SK-N-SH treated with all-trans-retinoic acid at 6 μM for 48 hours (cell line): Measurements from ENCODE around the gene CD300C.

Source experiments
- ATAC-seq: fragments of 200-7000 bp; cut with Tn5 transposase; 3 replicates; pipeline ENCODE4 v1.9.1; 2020; ENCODE audit warnings: mild to moderate bottlenecking, moderate library complexity
- ARNTL ChIP-seq: fragments of 450-650 bp; formaldehyde crosslinking; IDR thresholded peaks from 2 replicates; pipeline ENCODE4 v1.5.0; 2020; ENCODE audit warnings: low read depth, mild to moderate bottlenecking, moderate library complexity, borderline replicate concordance
- ESRRG ChIP-seq: fragments of 250-450 bp; sonication (Bioruptor Pico); IDR thresholded peaks from 2 replicates; pipeline ENCODE4 v1.6.1; 2021; ENCODE audit warnings: mild to moderate bottlenecking
- ISL1 ChIP-seq: fragments of 250-450 bp; sonication (Bioruptor Pico); IDR thresholded peaks from 2 replicates; pipeline ENCODE4 v2.1.2; 2022; ENCODE audit warnings: mild to moderate bottlenecking, moderate library complexity
- OSR1 ChIP-seq: fragments of 250-450 bp; sonication (Bioruptor Pico); IDR thresholded peaks from 2 replicates; pipeline ENCODE4 v1.8.0; 2022; ENCODE audit warnings: moderate library complexity, mild to moderate bottlenecking, inconsistent platforms
- PPARA ChIP-seq: fragments of 250-450 bp; sonication (Bioruptor Pico); IDR thresholded peaks from 2 replicates; pipeline ENCODE4 v1.5.0; 2020; ENCODE audit warnings: mild to moderate bottlenecking, borderline replicate concordance
- RARB ChIP-seq: fragments of 250-450 bp; sonication (Bioruptor Pico); IDR thresholded peaks from 2 replicates; pipeline ENCODE4 v1.8.0; 2021; ENCODE audit warnings: mild to moderate bottlenecking, moderate library complexity
- SNAI2 ChIP-seq: fragments of 250-450 bp; sonication (Bioruptor Pico); IDR thresholded peaks from 2 replicates; pipeline ENCODE4 v1.5.0; 2020; ENCODE audit warnings: mild to moderate bottlenecking, moderate library complexity
- TOX ChIP-seq: fragments of 250-450 bp; sonication (Bioruptor Pico); IDR thresholded peaks from 2 replicates; pipeline ENCODE4 v1.8.0; 2021; ENCODE audit warnings: mild to moderate bottlenecking, moderate library complexity, borderline replicate concordance
- ZC3H10 ChIP-seq: fragments of 250-450 bp; sonication (Bioruptor Pico); IDR thresholded peaks from 2 replicates; pipeline ENCODE4 v1.5.1; 2021; ENCODE audit warnings: mild to moderate bottlenecking, moderate library complexity
- ZFP3 ChIP-seq: fragments of 250-450 bp; sonication (Bioruptor Pico); IDR thresholded peaks from 2 replicates; pipeline ENCODE4 v1.5.0; 2020; ENCODE audit warnings: mild to moderate bottlenecking, moderate library complexity
- ZFP30 ChIP-seq: fragments of 450-650 bp; formaldehyde crosslinking; IDR thresholded peaks from 2 replicates; pipeline ENCODE4 v1.5.0; 2022; ENCODE audit warnings: mild to moderate bottlenecking, moderate library complexity
- ZNF70 ChIP-seq: fragments of 450-650 bp; formaldehyde crosslinking; IDR thresholded peaks from 2 replicates; pipeline ENCODE4 v1.5.0; 2020; ENCODE audit warnings: mild to moderate bottlenecking, moderate library complexity
- ZNF8 ChIP-seq: fragments of 450-650 bp; formaldehyde crosslinking; IDR thresholded peaks from 2 replicates; pipeline ENCODE4 v1.5.0; 2020; ENCODE audit warnings: mild to moderate bottlenecking, moderate library complexity
- TF ChIP-seq, protein P1 (sequence below): fragments of 250-450 bp; sonication (Bioruptor Pico); IDR thresholded peaks from 2 replicates; pipeline ENCODE4 v1.5.0; 2020; ENCODE audit warnings: mild to moderate bottlenecking, moderate library complexity
- TF ChIP-seq, protein P2 (sequence below): fragments of 250-450 bp; sonication (Bioruptor Pico); IDR thresholded peaks from 2 replicates; pipeline ENCODE4 v1.8.0; 2020; ENCODE audit warnings: mild to moderate bottlenecking, moderate library complexity, borderline replicate concordance
- TF ChIP-seq, protein P3 (sequence below): fragments of 250-450 bp; sonication (Bioruptor Pico); IDR thresholded peaks from 2 replicates; pipeline ENCODE4 v1.5.1; 2021; ENCODE audit warnings: mild to moderate bottlenecking, moderate library complexity
- TF ChIP-seq, protein P4 (sequence below): fragments of 250-450 bp; sonication (Bioruptor Pico); IDR thresholded peaks from 2 replicates; pipeline ENCODE4 v1.8.0; 2021; ENCODE audit warnings: low read depth, mild to moderate bottlenecking, moderate library complexity, borderline replicate concordance

The CD300C gene

DNA sequence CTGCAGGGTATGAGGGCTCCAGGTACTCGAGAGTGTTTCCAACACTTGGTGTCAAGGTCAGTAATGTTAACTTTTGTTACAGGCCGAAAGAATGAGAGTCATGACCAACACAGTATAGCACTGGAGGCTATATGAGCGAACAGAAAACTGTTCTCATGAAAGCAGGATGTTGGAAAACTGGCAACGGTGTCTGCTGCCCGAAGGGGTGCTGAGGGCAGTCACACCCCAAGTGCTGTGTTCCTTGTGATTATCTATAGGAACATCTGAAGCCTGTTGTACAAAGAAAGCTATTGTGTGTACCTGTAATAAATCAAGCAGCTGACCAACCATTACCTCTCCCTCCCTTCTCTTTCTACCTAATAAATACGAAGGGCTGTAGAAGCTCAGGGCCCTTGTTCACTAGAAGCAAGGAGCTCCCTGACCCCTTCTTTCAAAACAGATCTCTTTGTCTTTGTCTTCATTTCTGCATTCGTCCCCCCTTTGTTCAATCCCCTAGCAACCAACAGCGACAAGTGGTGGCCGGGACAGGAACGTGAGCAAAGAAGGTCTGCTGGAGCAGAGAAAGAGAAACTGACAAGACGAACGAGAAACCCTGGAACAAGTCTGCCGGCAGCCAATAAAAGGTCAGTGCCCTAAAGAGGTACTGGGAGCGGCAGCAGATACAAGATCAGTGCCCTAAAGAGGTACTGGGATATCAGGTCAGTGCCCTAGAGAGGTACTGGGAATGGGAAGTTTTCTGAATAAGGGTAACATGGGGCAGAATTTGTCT, 38.6 kb upstream of the CD300C start:
- no peak for TF ChIP-seq ESRRG (CRISPR knock-in tag)
- TF ChIP-seq, protein P1, sequence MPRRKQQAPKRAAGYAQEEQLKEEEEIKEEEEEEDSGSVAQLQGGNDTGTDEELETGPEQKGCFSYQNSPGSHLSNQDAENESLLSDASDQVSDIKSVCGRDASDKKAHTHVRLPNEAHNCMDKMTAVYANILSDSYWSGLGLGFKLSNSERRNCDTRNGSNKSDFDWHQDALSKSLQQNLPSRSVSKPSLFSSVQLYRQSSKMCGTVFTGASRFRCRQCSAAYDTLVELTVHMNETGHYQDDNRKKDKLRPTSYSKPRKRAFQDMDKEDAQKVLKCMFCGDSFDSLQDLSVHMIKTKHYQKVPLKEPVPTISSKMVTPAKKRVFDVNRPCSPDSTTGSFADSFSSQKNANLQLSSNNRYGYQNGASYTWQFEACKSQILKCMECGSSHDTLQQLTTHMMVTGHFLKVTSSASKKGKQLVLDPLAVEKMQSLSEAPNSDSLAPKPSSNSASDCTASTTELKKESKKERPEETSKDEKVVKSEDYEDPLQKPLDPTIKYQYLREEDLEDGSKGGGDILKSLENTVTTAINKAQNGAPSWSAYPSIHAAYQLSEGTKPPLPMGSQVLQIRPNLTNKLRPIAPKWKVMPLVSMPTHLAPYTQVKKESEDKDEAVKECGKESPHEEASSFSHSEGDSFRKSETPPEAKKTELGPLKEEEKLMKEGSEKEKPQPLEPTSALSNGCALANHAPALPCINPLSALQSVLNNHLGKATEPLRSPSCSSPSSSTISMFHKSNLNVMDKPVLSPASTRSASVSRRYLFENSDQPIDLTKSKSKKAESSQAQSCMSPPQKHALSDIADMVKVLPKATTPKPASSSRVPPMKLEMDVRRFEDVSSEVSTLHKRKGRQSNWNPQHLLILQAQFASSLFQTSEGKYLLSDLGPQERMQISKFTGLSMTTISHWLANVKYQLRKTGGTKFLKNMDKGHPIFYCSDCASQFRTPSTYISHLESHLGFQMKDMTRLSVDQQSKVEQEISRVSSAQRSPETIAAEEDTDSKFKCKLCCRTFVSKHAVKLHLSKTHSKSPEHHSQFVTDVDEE: no peak
- TF ChIP-seq ZNF8 (CRISPR knock-in tag): no peak
- no peak for TF ChIP-seq ZNF70
- no peak for TF ChIP-seq OSR1 (CRISPR knock-in tag)
- TF ChIP-seq, protein P2, sequence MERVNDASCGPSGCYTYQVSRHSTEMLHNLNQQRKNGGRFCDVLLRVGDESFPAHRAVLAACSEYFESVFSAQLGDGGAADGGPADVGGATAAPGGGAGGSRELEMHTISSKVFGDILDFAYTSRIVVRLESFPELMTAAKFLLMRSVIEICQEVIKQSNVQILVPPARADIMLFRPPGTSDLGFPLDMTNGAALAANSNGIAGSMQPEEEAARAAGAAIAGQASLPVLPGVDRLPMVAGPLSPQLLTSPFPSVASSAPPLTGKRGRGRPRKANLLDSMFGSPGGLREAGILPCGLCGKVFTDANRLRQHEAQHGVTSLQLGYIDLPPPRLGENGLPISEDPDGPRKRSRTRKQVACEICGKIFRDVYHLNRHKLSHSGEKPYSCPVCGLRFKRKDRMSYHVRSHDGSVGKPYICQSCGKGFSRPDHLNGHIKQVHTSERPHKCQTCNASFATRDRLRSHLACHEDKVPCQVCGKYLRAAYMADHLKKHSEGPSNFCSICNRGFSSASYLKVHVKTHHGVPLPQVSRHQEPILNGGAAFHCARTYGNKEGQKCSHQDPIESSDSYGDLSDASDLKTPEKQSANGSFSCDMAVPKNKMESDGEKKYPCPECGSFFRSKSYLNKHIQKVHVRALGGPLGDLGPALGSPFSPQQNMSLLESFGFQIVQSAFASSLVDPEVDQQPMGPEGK (CRISPR knock-in tag): no peak
- TF ChIP-seq RARB (CRISPR knock-in tag): no peak
- no peak for TF ChIP-seq PPARA
- no peak for TF ChIP-seq ISL1
- TF ChIP-seq ZFP3 (CRISPR knock-in tag): no peak
- no peak for TF ChIP-seq ARNTL (CRISPR knock-in tag)
- TF ChIP-seq ZC3H10 (CRISPR knock-in tag): no peak
- TF ChIP-seq, protein P3, sequence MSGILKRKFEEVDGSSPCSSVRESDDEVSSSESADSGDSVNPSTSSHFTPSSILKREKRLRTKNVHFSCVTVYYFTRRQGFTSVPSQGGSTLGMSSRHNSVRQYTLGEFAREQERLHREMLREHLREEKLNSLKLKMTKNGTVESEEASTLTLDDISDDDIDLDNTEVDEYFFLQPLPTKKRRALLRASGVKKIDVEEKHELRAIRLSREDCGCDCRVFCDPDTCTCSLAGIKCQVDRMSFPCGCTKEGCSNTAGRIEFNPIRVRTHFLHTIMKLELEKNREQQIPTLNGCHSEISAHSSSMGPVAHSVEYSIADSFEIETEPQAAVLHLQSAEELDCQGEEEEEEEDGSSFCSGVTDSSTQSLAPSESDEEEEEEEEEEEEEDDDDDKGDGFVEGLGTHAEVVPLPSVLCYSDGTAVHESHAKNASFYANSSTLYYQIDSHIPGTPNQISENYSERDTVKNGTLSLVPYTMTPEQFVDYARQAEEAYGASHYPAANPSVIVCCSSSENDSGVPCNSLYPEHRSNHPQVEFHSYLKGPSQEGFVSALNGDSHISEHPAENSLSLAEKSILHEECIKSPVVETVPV (CRISPR knock-in tag): no peak
- TF ChIP-seq, protein P4, sequence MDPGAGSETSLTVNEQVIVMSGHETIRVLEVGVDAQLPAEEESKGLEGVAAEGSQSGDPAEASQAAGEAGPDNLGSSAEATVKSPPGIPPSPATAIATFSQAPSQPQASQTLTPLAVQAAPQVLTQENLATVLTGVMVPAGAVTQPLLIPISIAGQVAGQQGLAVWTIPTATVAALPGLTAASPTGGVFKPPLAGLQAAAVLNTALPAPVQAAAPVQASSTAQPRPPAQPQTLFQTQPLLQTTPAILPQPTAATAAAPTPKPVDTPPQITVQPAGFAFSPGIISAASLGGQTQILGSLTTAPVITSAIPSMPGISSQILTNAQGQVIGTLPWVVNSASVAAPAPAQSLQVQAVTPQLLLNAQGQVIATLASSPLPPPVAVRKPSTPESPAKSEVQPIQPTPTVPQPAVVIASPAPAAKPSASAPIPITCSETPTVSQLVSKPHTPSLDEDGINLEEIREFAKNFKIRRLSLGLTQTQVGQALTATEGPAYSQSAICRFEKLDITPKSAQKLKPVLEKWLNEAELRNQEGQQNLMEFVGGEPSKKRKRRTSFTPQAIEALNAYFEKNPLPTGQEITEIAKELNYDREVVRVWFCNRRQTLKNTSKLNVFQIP: no peak
- TF ChIP-seq TOX (CRISPR knock-in tag): no peak
- TF ChIP-seq ZFP30 (CRISPR knock-in tag): no peak
- no peak for TF ChIP-seq SNAI2 (CRISPR knock-in tag)
- no peak for ATAC-seq

DNA sequence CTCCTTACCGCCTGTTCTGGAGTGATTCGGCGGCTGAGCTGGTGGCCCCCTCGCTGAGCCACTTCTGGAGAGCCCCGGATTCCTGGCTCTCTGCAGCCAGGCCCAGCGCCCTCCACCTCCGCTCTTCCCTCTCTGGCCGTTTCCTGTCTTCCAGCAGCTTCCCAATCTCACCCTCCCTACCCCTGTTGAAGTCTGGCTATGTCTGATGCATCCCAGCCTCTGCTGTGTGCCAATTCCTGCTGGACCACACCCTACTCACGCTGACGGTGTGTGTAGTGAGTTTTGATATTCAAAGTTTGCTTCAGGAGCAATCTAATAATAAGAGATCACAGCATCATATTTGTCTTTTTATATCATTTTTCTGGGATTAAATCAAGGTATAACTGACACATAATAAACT, 36.7 kb upstream of the CD300C start:
- TF ChIP-seq ZNF8 (CRISPR knock-in tag) (no peak), ZNF70 (no peak), OSR1 (CRISPR knock-in tag) (no peak), SNAI2 (CRISPR knock-in tag) (no peak)
- TF ChIP-seq, protein P4: no peak
- no peak for ATAC-seq

DNA sequence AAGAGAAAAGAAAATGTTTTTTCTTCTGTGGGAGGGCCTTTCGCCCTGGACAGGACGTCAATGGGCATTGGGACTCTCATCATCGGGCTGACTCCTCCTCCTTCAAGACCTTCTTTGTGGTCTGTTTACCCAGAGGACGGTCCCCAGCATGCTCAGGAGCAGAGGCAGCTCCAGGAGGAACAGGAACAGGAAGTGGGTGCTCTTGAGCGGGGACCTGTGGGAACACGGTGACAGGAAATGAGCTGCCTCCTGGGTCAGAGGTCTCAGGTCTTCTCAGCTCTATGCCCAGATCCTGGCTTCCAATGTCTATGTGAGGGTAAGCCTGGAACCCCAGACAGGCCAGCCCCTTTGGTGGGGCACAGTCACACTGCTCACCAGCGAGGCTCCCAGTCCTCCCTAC, 34.0 kb upstream of the CD300C start:
- TF ChIP-seq, protein P3 (CRISPR knock-in tag): no peak
- TF ChIP-seq ESRRG (CRISPR knock-in tag) (no peak), ZNF8 (CRISPR knock-in tag) (no peak)
- no peak for ATAC-seq
